ENCODE data around the gene RC3H1.

RC3H1 gene

GRCh38 chr1:174039027-174039426 is 16.9 kb upstream of the RC3H1 start:
- no peak for TF ChIP-seq CTCF (IDR thresholded peaks at IDR 0.05; ENCODE audit: control insufficient read depth, extremely low read depth, insufficient read depth)
- H3K4me3 ChIP-seq (ENCODE audit: low read depth, low read length): no peak overlapping the region
- DNase-seq (ENCODE audit: low read depth): no peak

GRCh38 chr1:174036798-174037197 is 14.6 kb upstream of the RC3H1 start:
- no peak overlapping the region for H3K4me3 ChIP-seq (ENCODE audit: low read depth, low read length)
- DNase-seq (ENCODE audit: low read depth): no peak
- no peak for TF ChIP-seq CTCF (IDR thresholded peaks at IDR 0.05; ENCODE audit: control insufficient read depth, extremely low read depth, insufficient read depth)

- no peak overlapping the region for H3K4me3 ChIP-seq (ENCODE audit: low read depth, low read length)
- no peak for DNase-seq (ENCODE audit: low read depth)
- no peak for TF ChIP-seq CTCF (IDR thresholded peaks at IDR 0.05; ENCODE audit: control insufficient read depth, extremely low read depth, insufficient read depth)
Observed at GRCh38 chr1:174036204-174036603, 14.0 kb upstream of the RC3H1 start.

- no peak for TF ChIP-seq CTCF (IDR thresholded peaks at IDR 0.05; ENCODE audit: control insufficient read depth, extremely low read depth, insufficient read depth)
- no peak for DNase-seq (ENCODE audit: low read depth)
- no peak overlapping the region for H3K4me3 ChIP-seq (ENCODE audit: low read depth, low read length)
Observed at GRCh38 chr1:174032671-174033222, 10.6 kb upstream of the RC3H1 start.

GRCh38 chr1:174031099-174031498 is 8.9 kb upstream of the RC3H1 start:
- DNase-seq (ENCODE audit: low read depth): no peak
- no peak overlapping the region for H3K4me3 ChIP-seq (ENCODE audit: low read depth, low read length)
- TF ChIP-seq CTCF (IDR thresholded peaks at IDR 0.05; ENCODE audit: control insufficient read depth, extremely low read depth, insufficient read depth): no peak

- H3K4me3 ChIP-seq (ENCODE audit: low read depth, low read length): no peak overlapping the region
- DNase-seq (ENCODE audit: low read depth): no peak
- TF ChIP-seq CTCF (IDR thresholded peaks at IDR 0.05; ENCODE audit: control insufficient read depth, extremely low read depth, insufficient read depth): no peak
Observed at GRCh38 chr1:174028495-174028894, 6.3 kb upstream of the RC3H1 start.

- DNase-seq (ENCODE audit: low read depth): peak; percentile 83
- H3K4me3 ChIP-seq (ENCODE audit: low read depth, low read length): no peak overlapping the region
Observed at GRCh38 chr1:174023440-174023839, 1.3 kb upstream of the RC3H1 start.

More at GRCh38 chr1:174023440-174023839, 1.3 kb upstream of the RC3H1 start:
- no peak for TF ChIP-seq CTCF (IDR thresholded peaks at IDR 0.05; ENCODE audit: control insufficient read depth, extremely low read depth, insufficient read depth)

All from LNCaP clone FGC (cell line).